SU-DHL-6 (cell line): Measurements from ENCODE around the gene ADAM8.

Experiments
- H2AFZ ChIP-seq: fragments of 200-600 bp; sonication (generic); 2 replicates; pipeline ENCODE4 v1.6.1; 2014; ENCODE audit warnings: low read depth, mild to moderate bottlenecking, moderate library complexity, mixed read lengths, antibody characterized with exemption, low read length; ENCODE audit not compliant: severe bottlenecking
- H3F3A ChIP-seq: fragments of 200-600 bp; shearing (Covaris generic); 2 replicates; pipeline ENCODE4 v1.6.0; 2016; ENCODE audit warnings: antibody characterized with exemption, mild to moderate bottlenecking; ENCODE audit not compliant: insufficient read depth
- H3K27ac ChIP-seq: fragments of 200-600 bp; sonication (generic); 2 replicates; pipeline ENCODE4 v1.5.1; 2016; ENCODE audit warnings: low read depth, mild to moderate bottlenecking, low read length, moderate library complexity, mixed read lengths
- H3K27me3 ChIP-seq: fragments of 200-600 bp; sonication (generic), shearing (Covaris generic); 2 replicates; pipeline ENCODE4 v1.6.0; 2014; ENCODE audit warnings: mild to moderate bottlenecking, low read length
- H3K36me3 ChIP-seq: fragments of 200-600 bp; sonication (generic); 2 replicates; pipeline ENCODE4 v1.6.1; 2014; ENCODE audit warnings: mild to moderate bottlenecking, low read length, mixed read lengths
- H3K4me2 ChIP-seq: fragments of 300-600, 200-600 bp; shearing (Covaris generic), sonication (generic); 2 replicates; pipeline ENCODE4 v1.6.0; 2014; ENCODE audit warnings: low read length, low read depth, mild to moderate bottlenecking; ENCODE audit not compliant: poor library complexity, severe bottlenecking
- H3K4me3 ChIP-seq: fragments of 200-600 bp; sonication (generic); 2 replicates; pipeline ENCODE4 v1.5.1; 2014; ENCODE audit warnings: antibody characterized with exemption, low read length, mild to moderate bottlenecking, mixed read lengths; ENCODE audit not compliant: insufficient read depth, poor library complexity, severe bottlenecking
- H3K79me2 ChIP-seq: fragments of 200-600 bp; sonication (generic); 2 replicates; pipeline ENCODE4 v1.6.1; 2014; ENCODE audit warnings: mild to moderate bottlenecking, low read length, moderate library complexity; ENCODE audit not compliant: insufficient read depth
- H3K9ac ChIP-seq: fragments of 200-600 bp; sonication (generic); 2 replicates; pipeline ENCODE4 v1.7.0; 2014; ENCODE audit warnings: mild to moderate bottlenecking, low read length
- H3K9me2 ChIP-seq: fragments of 200-600 bp; sonication (generic); replicated peaks from 2 replicates; pipeline ENCODE4 v1.6.1; 2014; ENCODE audit warnings: low read length; ENCODE audit not compliant: insufficient read depth
- H3K9me3 ChIP-seq: fragments of 200-600 bp; sonication (generic); 2 replicates; pipeline ENCODE4 v1.6.1; 2014; ENCODE audit warnings: low read length, mixed read lengths; ENCODE audit not compliant: insufficient read depth
- H4K20me1 ChIP-seq: fragments of 200-600 bp; sonication (generic); 2 replicates; pipeline ENCODE4 v1.6.1; 2014; ENCODE audit warnings: low read depth, mild to moderate bottlenecking, antibody characterized with exemption, low read length, moderate library complexity, mixed read lengths
- EZH2phosphoT487 ChIP-seq: fragments of 200-600 bp; sonication (generic), shearing (Covaris generic); conservative IDR thresholded peaks from 2 replicates; pipeline ENCODE4 v1.6.1; 2018; ENCODE audit warnings: mild to moderate bottlenecking, antibody characterized with exemption, low read length, moderate library complexity, mixed read lengths
- TF ChIP-seq, protein P1 (sequence below): fragments of 200-600 bp; sonication (generic); IDR thresholded peaks from one replicate; pipeline ENCODE4 v1.5.1; 2017; ENCODE audit warnings: antibody characterized with exemption, mild to moderate bottlenecking, low read length, moderate library complexity; ENCODE audit not compliant: insufficient read depth, poor library complexity, severe bottlenecking

ADAM8 gene

DNA sequence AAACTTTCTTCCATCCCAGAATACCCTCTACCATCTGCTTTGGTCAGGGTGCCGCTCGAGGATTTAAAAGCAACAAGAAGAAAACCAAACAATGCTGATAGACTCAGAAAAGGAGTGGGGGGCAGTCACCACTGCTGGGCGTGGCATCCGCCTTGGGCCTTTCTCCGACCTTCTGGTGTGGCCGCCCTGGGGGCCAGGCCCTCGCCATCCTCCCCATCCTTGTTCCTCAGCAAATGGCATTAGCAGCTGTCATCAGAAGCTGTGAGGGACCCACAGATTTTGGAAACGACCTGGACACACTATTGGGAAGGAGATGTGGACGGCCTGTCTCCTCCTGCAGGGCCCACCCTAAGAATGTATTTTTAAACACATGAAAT, 36.1 kb upstream of the ADAM8 start:
- no peak overlapping the region for H3K27ac ChIP-seq
- no peak overlapping the region for H3K4me2 ChIP-seq
- no peak overlapping the region for H2AFZ ChIP-seq
- H3K36me3 ChIP-seq: peaks cover 4% of the 10 kb centered on the region; the same call in 1 of the 2 replicates
- H3K27me3 ChIP-seq: no peaks in the 10 kb centered on the region
- TF ChIP-seq EZH2phosphoT487: no peak
- TF ChIP-seq, protein P1, sequence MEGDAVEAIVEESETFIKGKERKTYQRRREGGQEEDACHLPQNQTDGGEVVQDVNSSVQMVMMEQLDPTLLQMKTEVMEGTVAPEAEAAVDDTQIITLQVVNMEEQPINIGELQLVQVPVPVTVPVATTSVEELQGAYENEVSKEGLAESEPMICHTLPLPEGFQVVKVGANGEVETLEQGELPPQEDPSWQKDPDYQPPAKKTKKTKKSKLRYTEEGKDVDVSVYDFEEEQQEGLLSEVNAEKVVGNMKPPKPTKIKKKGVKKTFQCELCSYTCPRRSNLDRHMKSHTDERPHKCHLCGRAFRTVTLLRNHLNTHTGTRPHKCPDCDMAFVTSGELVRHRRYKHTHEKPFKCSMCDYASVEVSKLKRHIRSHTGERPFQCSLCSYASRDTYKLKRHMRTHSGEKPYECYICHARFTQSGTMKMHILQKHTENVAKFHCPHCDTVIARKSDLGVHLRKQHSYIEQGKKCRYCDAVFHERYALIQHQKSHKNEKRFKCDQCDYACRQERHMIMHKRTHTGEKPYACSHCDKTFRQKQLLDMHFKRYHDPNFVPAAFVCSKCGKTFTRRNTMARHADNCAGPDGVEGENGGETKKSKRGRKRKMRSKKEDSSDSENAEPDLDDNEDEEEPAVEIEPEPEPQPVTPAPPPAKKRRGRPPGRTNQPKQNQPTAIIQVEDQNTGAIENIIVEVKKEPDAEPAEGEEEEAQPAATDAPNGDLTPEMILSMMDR: no peak
- H3K79me2 ChIP-seq: peaks cover 8% of the 10 kb centered on the region; the same call in 1 of the 2 replicates
- peaks cover 5% of the 10 kb centered on the region; the same call in 1 of the 2 replicates for H3F3A ChIP-seq
- no peak overlapping the region for H3K9ac ChIP-seq
- no peaks in the 10 kb centered on the region for H4K20me1 ChIP-seq
- H3K9me3 ChIP-seq: no peaks in the 10 kb centered on the region
- H3K4me3 ChIP-seq: no peak overlapping the region
- no peaks in the 10 kb centered on the region for H3K9me2 ChIP-seq

DNA sequence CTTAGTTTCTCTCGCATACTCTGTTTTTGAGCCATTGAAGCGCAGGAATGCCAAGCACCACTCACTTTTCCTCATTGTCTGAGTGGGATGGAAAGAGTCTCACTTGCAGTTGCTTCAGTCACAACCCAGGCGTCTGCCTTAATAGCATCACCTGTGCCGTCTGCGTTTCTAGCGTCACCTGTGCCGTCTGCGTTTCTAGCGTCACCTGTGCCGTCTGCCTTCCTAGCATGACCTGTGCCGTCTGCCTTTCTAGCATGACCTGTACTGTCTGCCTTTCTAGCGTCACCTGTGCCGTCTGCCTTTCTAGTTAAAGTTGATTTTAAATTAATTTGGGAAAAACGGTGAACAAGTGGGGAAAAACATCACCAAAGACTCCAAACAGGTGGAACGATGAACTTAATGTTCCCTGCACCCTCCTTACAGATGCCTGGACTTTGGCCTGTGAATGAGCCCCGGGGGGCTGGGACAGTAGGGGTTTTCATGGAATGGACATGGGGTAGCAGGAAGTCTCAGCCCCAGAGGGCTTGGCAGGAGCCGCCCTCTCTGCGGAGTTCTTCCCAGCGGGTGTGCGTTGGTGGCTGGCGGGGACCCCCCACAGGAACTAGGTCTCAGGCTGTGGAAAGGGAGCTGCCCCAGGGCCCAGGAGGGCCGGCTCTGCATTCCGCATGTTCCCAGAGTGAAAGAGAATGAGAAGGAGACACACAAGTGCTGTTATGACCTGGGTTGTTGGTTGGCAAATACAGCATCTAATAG, 35.5 kb upstream of the ADAM8 start:
- Histone ChIP-seq H3F3A (peaks cover 5% of the 10 kb centered on the region; the same call in 1 of the 2 replicates), H3K4me2 (no peak overlapping the region), H3K4me3 (no peak overlapping the region), H3K9ac (no peak overlapping the region), H3K27me3 (no peaks in the 10 kb centered on the region), H3K27ac (no peak overlapping the region), H3K9me3 (no peaks in the 10 kb centered on the region), H2AFZ (no peak overlapping the region), H3K79me2 (peaks cover 13% of the 10 kb centered on the region; the same call in 1 of the 2 replicates), H3K9me2 (no peaks in the 10 kb centered on the region), H3K36me3 (peaks cover 4% of the 10 kb centered on the region; the same call in 1 of the 2 replicates), H4K20me1 (no peaks in the 10 kb centered on the region)
- no peak for TF ChIP-seq EZH2phosphoT487
- TF ChIP-seq, protein P1: no peak

DNA sequence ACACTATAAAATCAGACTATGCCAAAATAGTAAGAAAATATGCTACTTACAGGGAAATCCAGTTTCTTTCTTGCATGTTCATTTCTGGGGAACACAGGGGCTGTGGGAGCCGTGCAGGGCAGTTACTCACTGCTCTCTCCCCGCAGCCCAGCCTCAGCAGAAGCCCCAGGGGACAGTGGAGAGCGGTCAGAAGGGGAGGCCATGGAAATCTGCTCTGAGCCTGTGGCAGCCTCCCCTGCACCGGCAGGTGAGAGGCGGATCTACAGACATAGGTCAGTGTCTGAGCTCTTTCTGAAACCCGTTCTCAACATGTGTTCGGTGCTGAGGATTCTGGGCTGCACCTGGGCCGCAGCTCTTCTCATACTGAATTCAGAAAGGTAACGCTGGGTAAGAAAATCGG, 34.9 kb upstream of the ADAM8 start:
- Histone ChIP-seq H3K79me2 (peaks cover 19% of the 10 kb centered on the region), H2AFZ (no peak overlapping the region), H3F3A (peaks cover 5% of the 10 kb centered on the region; the same call in 1 of the 2 replicates), H3K4me3 (no peak overlapping the region), H3K9me2 (no peaks in the 10 kb centered on the region), H4K20me1 (no peaks in the 10 kb centered on the region), H3K9me3 (no peaks in the 10 kb centered on the region), H3K4me2 (no peak overlapping the region), H3K27me3 (no peaks in the 10 kb centered on the region), H3K9ac (no peak overlapping the region), H3K27ac (no peak overlapping the region), H3K36me3 (peaks cover 4% of the 10 kb centered on the region; the same call in 1 of the 2 replicates)
- TF ChIP-seq, protein P1: no peak
- TF ChIP-seq EZH2phosphoT487: no peak
